ENCODE data around the gene MAPK8IP3.

DNA sequence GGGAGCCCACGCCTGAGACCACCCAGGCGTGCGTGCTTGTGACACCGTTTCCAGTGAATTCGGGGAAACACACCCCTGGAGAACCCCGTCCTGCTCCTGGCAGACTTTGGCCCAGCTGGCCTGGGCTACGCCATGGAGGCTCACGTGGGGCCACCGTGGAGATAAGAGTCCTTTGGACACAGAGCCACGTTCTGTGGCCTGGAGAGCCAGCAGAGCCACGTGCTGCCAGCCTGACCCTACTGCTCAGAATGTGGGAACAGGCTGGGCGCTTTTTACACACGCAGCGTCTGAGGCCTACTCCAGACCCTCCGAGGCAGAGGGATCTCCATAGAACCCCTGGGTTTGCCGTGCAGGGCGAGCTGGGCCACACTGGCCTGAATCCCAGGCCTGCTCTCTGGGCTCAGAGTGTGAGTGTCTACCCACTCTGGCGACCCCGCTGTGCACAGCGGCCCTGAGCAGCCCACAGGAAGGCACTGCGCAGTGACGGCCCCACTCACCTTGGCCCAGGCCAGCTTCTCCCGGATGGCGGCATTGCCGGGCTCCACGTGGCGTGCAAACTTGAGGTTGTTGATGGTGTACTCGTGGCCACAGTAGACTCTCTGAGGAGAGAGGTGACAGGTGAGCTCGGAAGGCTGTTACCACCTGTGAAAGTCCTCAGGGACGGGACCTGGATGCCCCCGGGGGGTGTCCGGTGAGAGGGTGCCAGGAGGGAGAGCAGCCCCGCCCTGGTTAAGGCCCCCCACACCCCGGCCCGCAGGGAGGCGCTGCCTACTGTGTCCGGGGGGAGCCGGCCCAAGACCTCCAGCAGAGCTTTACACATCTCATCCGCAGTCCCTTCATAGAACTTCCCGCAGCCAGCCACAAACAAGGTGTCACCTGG lies 110.6 kb downstream of the MAPK8IP3 start:
- TF ChIP-seq, protein P1, sequence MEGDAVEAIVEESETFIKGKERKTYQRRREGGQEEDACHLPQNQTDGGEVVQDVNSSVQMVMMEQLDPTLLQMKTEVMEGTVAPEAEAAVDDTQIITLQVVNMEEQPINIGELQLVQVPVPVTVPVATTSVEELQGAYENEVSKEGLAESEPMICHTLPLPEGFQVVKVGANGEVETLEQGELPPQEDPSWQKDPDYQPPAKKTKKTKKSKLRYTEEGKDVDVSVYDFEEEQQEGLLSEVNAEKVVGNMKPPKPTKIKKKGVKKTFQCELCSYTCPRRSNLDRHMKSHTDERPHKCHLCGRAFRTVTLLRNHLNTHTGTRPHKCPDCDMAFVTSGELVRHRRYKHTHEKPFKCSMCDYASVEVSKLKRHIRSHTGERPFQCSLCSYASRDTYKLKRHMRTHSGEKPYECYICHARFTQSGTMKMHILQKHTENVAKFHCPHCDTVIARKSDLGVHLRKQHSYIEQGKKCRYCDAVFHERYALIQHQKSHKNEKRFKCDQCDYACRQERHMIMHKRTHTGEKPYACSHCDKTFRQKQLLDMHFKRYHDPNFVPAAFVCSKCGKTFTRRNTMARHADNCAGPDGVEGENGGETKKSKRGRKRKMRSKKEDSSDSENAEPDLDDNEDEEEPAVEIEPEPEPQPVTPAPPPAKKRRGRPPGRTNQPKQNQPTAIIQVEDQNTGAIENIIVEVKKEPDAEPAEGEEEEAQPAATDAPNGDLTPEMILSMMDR (IDR thresholded peaks at IDR 0.05): no peak
- no peak for TF ChIP-seq POLR2A (IDR thresholded peaks at IDR 0.05)

Data from Peyer's patch (tissue), 4 donors.